H54 (cell line): ENCODE data around the gene CASP8AP2.
"Not testable (repeated sequence)": the region's sequence is repeated elsewhere in the genome, so short reads cannot be mapped to it uniquely, and the experiment has no call there.

Source experiments
- DNase-seq: peaks from one replicate; pipeline ENCODE4 v3.0.0; 2011; ENCODE audit warnings: low spot score, mixed read lengths; ENCODE audit not compliant: insufficient read length
- FAIRE-seq: peaks from 3 replicates; lab custom pipeline; 2011; peaks lifted over from hg19 to GRCh38; lab: Jason Lieb, UNC
- POLR2A ChIP-seq: IDR thresholded peaks from 2 replicates; pipeline ENCODE4 v1.6.1; 2011; ENCODE audit warnings: low read depth, mild to moderate bottlenecking, low read length

The CASP8AP2 gene

DNA sequence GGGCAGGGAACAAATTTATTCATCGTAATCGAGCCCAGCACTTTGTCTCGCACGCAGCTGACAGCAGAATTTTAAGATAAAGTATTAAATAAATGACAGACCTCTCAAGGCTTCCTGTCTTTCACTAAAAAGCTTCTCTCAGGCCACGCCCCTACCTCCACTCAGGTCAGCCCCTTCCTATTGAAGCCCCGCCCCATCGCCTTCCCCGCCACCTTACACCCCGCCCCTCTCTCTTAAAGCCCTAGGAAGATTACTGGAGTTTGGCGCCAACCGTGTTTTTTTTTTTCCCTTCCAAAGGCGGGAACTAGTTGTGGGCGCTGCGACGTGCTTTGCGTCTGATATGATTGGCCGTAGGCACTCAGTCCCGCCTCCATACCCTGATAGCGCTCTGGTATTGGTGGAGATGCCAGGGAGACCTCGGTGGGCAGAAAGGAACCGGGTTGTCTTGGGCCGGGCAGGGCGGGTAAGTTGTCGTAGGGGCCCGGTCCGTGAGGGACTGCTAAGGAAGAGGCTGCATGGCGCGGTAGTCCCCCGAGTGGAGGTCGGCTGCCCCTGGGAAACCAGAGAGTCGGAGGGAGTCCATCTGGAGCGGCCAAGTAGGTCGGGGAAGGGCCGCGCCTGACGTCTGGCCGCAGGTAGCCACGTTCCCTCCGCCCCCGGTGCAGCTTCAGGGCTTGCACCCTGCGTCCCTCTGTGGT lies at the start of gene CASP8AP2:
TSS of gene CASP8AP2 (plus strand) at position 409 of the 698 bp plus-strand sequence.
- TF ChIP-seq POLR2A = peak; percentile 79
- DNase-seq = peak; percentile 82
- FAIRE-seq = peak; percentile 80

DNA sequence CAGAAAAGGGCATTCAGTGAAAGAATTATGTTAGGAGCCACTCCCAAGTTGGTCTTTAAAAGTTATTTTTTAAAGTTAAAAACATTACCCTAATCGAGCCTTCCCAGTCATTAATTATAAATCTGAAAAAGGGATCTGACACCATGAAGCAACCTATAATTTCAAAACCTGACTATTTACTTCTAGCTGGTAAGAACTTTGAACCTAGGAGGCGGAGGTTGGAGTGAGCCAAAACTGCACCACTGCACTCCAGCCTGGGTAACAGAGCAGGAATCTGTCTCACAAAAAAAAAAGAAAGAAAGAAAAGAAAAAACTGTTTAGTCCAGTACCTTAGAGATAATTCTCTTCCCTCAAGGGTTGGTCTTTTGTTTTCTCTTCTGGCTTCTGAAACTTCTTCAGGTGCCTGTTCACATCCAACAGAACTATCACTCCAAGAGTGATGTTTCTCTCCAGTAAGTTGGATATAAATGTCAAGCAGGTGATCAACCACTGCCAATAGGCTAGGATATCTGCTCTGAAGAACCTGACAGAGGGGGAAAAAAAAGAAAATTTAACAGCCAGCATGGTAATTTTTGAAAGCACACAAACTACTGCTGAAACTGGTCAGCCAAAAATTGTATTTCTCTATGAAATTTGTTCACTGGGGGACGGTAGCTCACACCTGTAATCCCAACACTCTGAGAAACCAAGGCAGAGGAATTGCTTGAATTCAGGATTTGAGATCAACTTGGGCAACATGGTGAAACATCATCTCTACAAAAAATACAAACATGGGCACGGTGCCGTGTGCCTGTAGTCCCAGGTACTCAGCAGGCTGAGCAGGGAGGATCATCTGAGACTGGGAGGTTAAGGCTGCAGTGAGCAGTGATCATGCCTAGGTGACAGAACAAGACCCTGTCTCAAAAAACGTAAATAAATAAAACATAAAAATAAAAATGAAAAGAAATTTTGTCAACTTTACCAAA lies 48.3 kb upstream of the CASP8AP2 start:
- DNase-seq (no peak), FAIRE-seq (no peak)
- TF ChIP-seq POLR2A = no peak

DNA sequence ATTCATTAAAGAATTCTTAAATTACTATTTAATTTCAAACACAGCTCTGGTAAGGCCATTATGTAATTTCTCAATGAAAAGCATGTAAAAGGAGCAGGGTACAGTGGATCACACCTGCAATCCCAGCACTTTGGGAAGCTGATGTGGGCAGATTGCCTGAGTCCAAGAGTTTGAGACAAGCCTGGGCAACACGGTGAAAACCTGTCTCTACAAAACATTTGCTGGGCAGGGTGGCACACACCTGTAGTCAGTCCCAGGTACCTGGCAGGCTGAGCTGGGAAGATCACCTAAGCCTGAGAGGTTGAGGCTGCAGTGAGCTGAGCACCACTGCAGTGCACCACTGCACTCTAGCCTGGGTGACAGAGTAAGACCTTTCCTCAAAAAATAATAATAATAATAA lies 47.5 kb upstream of the CASP8AP2 start:
- TF ChIP-seq POLR2A = no peak
- no peak for FAIRE-seq
- DNase-seq = no peak

DNA sequence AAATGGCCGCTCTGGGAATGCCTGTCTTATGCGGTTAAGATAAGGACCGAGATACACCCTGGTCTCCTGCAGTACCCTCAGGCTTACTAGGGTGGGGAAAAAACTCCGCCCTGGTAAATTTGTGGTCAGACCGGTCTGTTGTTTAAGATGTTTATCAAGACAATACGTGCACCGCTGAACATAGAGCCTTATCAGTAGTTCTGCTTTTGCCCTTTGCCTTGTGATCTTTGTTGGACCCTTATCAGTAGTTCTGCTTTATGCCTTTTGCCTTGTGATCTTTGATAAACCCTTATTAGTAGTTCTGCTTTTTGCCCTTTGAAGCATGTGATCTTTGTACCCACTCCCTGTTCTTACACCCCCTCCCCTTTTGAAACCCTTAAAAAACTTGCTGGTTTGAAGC lies 46.4 kb upstream of the CASP8AP2 start:
- not testable (repeated sequence) for DNase-seq, FAIRE-seq

DNA sequence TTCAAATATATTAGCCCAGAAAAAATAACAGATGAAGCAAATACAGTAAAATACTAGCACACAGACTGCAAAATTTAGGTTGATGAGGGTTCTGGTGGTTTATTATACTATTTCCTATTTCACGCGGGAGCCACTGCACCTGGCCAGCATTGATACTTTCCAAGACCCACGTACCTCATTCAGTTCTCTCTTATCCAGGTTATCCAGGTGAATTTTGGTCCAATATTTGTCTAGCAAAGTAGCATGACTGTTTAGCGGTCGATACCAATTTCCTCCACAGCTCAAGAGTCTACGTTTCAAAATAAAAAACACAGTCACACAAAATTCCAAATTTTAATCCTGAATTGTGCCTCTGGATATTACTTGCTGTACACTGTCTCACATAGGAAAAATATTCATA lies 44.8 kb upstream of the CASP8AP2 start:
- FAIRE-seq (no peak), DNase-seq (no peak)
- no peak for TF ChIP-seq POLR2A

DNA sequence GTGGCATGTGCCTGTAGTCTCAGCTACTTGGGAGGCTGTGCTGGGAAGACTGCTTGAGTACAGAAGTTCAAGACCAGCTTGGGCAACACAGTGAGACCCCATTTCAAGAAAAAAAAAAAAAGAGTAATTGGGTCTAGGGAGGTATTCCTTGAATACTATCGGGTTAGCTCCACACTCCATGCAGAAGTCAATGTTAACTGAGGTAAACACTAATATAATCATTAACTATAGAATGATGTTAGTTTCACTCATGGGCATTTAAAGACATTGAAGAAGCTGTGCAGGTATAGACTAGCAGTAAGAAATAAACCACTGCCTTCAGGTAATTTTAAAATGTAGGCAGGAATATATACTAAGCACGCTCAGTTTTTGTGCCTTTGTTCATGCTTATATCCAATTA lies 42.7 kb upstream of the CASP8AP2 start:
- no peak for TF ChIP-seq POLR2A
- no peak for DNase-seq
- FAIRE-seq = no peak

DNA sequence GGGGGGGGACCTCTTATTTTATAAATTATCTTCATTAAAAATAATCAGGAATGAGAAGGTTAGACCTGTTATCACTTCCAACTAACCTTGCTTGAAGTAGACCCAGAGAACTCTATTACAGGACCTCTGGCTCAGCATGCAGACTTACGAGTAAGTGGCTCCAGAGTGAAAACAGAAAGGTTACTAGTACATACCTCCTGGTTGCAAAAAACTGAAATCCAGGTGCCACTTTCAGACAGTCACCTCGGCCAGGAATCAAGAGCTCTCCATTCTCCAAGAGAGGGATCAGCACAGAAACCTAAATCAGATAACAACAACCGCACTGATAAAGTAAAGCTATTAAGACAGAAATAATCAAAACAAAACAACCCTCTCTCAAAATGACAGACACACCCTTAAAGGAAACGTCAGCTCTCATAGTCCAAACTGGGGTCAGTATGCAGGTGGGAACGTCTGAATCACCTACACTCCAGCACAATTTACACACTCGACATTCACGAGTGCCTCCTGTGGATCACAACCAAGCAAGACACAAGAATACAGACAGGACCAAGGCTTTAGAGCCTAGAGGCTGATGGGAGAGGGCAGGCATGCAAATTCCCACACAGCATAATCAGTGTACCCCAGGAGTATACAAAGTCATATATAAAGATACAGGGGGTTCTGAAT lies 41.9 kb upstream of the CASP8AP2 start:
- DNase-seq (no peak), FAIRE-seq (no peak)
- no peak for TF ChIP-seq POLR2A

DNA sequence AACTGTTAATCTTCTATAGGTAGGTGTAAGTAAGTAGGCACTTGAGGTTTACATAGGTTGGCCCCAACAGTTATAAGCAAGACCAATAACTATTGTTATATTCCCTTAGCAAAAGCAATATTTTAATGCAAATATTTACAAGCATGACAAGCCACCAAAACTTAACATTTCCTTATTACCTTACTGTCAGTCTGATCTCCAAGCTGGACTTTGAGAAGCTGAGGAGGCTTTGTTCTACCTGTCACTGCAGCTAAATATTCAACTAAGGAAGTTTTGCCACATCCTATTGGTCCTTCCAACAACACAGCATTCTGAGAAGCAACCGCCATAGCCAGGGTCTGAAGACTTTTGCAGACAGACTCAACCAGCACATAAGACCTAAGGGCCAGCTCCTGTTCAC lies 39.7 kb upstream of the CASP8AP2 start:
- FAIRE-seq = no peak
- no peak for TF ChIP-seq POLR2A

DNA sequence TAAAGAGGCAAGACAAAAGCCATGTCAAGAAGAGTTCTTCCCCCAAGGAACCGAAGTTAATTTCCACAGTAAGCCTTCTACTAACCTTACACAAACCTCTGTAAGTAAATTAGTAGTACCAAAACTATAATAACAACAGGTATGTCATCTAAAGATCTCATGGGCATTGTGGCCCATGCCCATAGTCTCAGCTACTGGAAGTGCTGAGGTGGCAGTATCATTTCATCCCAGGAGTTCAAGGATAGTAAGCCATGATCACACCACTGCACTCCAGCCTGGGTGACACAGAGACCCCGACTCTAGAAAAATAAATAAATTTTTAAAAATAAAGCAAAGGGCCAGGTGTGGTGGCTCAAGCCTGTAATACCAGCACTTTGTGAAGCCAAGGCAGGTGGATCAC lies 39.3 kb upstream of the CASP8AP2 start:
- no peak for TF ChIP-seq POLR2A
- FAIRE-seq = no peak
- no peak for DNase-seq

More for the DNA sequence above, 39.7 kb upstream of the CASP8AP2 start:
- no peak for DNase-seq

DNA sequence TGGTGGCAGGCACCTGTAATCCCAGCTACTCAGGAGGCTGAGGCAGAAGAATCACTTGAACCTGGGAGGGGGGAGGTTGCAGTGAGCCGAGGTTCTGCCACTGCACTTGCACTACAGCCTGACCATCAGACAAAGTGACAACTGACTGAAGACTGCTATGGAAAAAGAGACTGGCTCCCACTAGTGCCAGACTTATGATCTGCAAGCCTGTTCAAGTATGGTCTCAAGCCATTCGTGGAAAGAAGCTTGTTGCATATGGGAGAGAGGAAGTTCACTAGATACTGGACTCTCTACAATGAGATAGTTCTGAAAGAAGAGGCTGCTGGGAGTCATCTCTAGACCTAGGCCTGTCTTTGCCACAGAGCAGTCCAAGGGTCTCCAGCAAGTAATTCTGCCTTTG lies 36.8 kb upstream of the CASP8AP2 start:
- no peak for TF ChIP-seq POLR2A
- no peak for FAIRE-seq
- peak; percentile 5 for DNase-seq

DNA sequence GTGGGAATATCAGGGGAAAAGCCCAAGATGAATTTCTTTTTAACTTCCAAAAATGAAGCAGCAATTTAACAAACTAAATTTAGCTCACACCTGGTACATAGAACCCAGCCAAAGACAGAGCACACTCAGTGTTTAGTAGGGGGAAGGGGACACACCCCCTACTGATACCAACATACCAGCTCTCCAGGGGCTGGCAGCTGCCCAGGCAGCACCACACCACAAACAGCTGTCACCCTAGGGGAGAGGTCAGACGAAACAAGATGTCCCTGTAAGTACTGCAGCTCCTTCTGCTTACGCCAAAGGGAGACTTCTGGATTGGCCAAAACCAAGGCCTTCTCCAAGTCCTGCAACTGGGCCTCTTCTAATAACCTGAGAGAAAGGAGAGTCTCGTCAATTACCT lies 36.1 kb upstream of the CASP8AP2 start:
- FAIRE-seq (no peak), DNase-seq (no peak)
- TF ChIP-seq POLR2A = no peak

DNA sequence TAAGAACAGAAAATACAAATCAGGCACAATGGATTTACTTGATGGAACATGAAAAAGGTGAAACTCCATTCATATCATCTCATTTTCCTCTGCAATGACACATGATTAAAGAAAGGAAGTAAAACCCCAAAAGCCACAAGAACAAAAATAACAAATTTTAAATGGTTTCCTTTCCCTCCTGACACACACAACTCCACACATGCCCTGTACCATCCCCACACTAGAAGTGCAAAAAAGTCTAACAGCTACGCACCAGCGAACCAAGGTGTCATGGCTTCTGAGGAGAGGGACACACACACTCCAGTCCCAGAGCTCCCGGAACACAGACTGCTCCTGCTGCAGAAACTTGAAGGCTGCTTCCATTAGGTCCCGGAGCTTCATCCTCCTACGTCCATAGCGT lies 35.4 kb upstream of the CASP8AP2 start:
- TF ChIP-seq POLR2A = no peak
- no peak for FAIRE-seq
- DNase-seq = no peak

DNA sequence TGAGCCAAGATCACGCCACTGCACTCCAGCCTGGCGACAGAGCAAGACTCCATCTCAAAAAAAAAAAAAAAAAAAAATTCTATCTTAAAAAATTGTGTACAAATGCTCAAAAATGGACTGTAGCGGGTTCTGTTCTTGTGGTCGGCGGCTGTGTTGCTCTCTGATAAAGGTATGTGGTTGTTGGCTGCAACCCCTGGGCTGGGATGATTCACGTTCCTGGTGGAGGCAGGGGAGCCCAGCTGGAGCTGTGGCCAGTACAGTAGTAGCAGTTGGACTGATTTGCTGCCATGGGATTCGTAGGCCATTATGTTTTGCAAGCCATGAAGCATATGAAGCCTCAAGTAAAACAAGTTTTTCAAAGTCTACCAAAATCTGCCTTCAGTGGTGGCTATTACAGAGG lies 32.4 kb upstream of the CASP8AP2 start:
- no peak for TF ChIP-seq POLR2A
- FAIRE-seq = peak; percentile 83
- peak; percentile 45 for DNase-seq

DNA sequence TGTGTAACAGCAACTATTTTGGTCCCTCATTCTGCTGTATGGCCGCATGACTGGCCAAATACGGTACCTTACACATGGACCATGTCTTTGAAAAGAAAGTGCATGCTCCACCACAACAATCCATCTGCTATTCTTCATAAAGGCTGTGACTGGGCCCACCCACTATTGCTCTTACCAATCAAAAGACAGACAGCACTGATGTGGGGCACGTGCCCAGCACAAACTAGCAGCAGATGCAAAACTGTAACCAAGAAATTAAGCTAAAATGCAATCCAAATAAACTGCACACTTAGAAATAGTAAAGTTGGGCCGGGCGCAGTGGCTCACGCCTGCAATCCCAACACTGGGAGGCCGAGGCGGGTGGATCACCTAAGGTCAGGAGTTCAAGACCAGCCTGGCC lies 30.6 kb upstream of the CASP8AP2 start:
- DNase-seq = no peak
- TF ChIP-seq POLR2A = no peak
- FAIRE-seq = no peak

DNA sequence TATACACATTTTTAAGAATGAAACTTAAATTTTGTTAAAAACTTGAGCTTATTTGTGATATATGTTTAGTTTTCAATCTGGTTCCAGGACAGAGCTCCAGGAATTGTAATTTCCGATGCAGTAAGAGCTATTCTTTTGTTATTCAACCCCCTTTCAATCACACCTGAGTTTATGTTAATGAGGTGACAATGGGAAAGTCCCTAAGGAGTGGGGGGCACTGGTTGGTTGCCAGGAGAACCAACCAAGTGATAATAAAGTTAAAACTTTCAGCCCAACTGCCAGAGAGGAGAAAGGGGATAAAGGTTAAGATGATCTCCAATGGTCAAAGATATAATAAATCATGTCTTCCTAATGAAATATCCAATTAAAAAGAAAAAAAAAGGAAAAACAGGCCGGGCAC lies 29.9 kb upstream of the CASP8AP2 start:
- DNase-seq = no peak
- no peak for FAIRE-seq
- TF ChIP-seq POLR2A = no peak
